GM23338 (cell line): ENCODE measurements around the gene NOD1. TPM values are rescaled to one million over a fixed set of nuclear protein-coding genes. Genes with fewer than 3 reads are reported as not detected.

Experiments
- ATAC-seq: fragments of 200-7000 bp; cut with Tn5 transposase; 3 replicates; pipeline ENCODE4 v1.9.1; 2020
- DNase-seq: peaks from one replicate; pipeline ENCODE4 v3.0.0-alpha.2; 2015; ENCODE audit warnings: low spot score
- H2AFZ ChIP-seq: fragments of 200-600 bp; sonication (generic); 2 replicates; pipeline ENCODE4 v1.8.0; 2016; ENCODE audit warnings: antibody characterized with exemption, mild to moderate bottlenecking, moderate library complexity
- H3F3A ChIP-seq: fragments of 200-600 bp; sonication (generic); replicated peaks from 2 replicates; pipeline ENCODE4 v1.8.0; 2017; ENCODE audit warnings: antibody characterized with exemption, mixed run types, low read depth
- H3K27ac ChIP-seq: fragments of 200-600 bp; sonication (generic); 2 replicates; pipeline ENCODE4 v1.6.1; 2016; ENCODE audit warnings: low read depth
- H3K27me3 ChIP-seq: fragments of 200-600 bp; sonication (generic); 2 replicates; pipeline ENCODE4 v1.8.0; 2016; ENCODE audit warnings: mild to moderate bottlenecking, mixed run types, moderate library complexity; ENCODE audit not compliant: insufficient read depth
- H3K36me3 ChIP-seq: fragments of 200-600 bp; sonication (generic); 2 replicates; pipeline ENCODE4 v1.8.0; 2016; ENCODE audit warnings: mild to moderate bottlenecking; ENCODE audit not compliant: insufficient read depth
- H3K4me1 ChIP-seq: fragments of 200-600 bp; sonication (generic); 2 replicates; pipeline ENCODE4 v1.8.0; 2016; ENCODE audit warnings: mild to moderate bottlenecking, moderate library complexity; ENCODE audit not compliant: insufficient read depth
- H3K4me2 ChIP-seq: fragments of 200-600 bp; sonication (generic); 2 replicates; pipeline ENCODE4 v1.7.1; 2017; ENCODE audit warnings: mixed run types
- H3K4me3 ChIP-seq: fragments of 200-600 bp; sonication (generic); 2 replicates; pipeline ENCODE4 v1.6.1; 2016; ENCODE audit warnings: mixed run types
- H3K79me2 ChIP-seq: fragments of 200-600 bp; sonication (generic); replicated peaks from 2 replicates; pipeline ENCODE4 v1.8.0; 2017; ENCODE audit warnings: mild to moderate bottlenecking; ENCODE audit not compliant: insufficient read depth
- H3K9me2 ChIP-seq: fragments of 200-600 bp; sonication (generic); 2 replicates; pipeline ENCODE4 v1.8.0; 2017; ENCODE audit not compliant: insufficient read depth
- H4K20me1 ChIP-seq: fragments of 200-600 bp; sonication (generic); replicated peaks from 2 replicates; pipeline ENCODE4 v1.8.0; 2017; ENCODE audit warnings: mild to moderate bottlenecking; ENCODE audit not compliant: insufficient read depth
- H3K27ac Mint-ChIP-seq: 2 replicates; pipeline ENCODE4 v1.8.0; 2020; ENCODE audit warnings: inconsistent platforms, mild to moderate bottlenecking, moderate library complexity, mixed read lengths
- H3K27me3 Mint-ChIP-seq: 3 replicates; pipeline ENCODE4 v1.8.0; 2022; ENCODE audit warnings: low read depth, mild to moderate bottlenecking, moderate library complexity, mixed read lengths, inconsistent platforms; ENCODE audit not compliant: insufficient read depth, poor library complexity
- H3K36me3 Mint-ChIP-seq: 3 replicates; pipeline ENCODE4 v1.8.0; 2021; ENCODE audit warnings: low read depth, mild to moderate bottlenecking, inconsistent platforms, moderate library complexity, mixed read lengths
- H3K4me1 Mint-ChIP-seq: 3 replicates; pipeline ENCODE4 v1.8.0; 2020; ENCODE audit warnings: mild to moderate bottlenecking, inconsistent platforms, mixed read lengths
- H3K4me3 Mint-ChIP-seq: 3 replicates; pipeline ENCODE4 v1.8.0; 2021; ENCODE audit warnings: moderate library complexity, mild to moderate bottlenecking, inconsistent platforms, mixed read lengths
- H3K9me3 Mint-ChIP-seq: 3 replicates; pipeline ENCODE4 v1.8.0; 2020; ENCODE audit warnings: moderate library complexity, mild to moderate bottlenecking, inconsistent platforms, mixed read lengths
- CREB1 ChIP-seq: fragments of 250-450 bp; sonication (Bioruptor Pico); IDR thresholded peaks from 2 replicates; pipeline ENCODE4 v1.5.0; 2020; ENCODE audit warnings: low read depth, mild to moderate bottlenecking, moderate library complexity
- CTCF ChIP-seq, 2 experiments: fragments of 200-600 bp in 1 of 2; sonication (generic) in 1 of 2; conservative IDR thresholded peaks; 2 replicates each; pipeline versions ENCODE4 v1.5.1 to v1.6.1; 2016 to 2017; ENCODE audit warnings: antibody characterized with exemption in 2 of 2, low read depth in 2 of 2, mild to moderate bottlenecking in 2 of 2, moderate library complexity in 1 of 2
- ETS1 ChIP-seq: IDR thresholded peaks from 2 replicates; pipeline ENCODE4 v1.6.1; 2016; ENCODE audit warnings: antibody characterized with exemption
- EZH2 ChIP-seq: fragments of 200-600 bp; sonication (generic); IDR thresholded peaks from one replicate; pipeline ENCODE4 v1.8.0; 2017; ENCODE audit warnings: antibody characterized with exemption, mild to moderate bottlenecking, low read depth; ENCODE audit not compliant: unreplicated experiment
- NANOG ChIP-seq: IDR thresholded peaks from 2 replicates; pipeline ENCODE4 v1.6.1; 2016; ENCODE audit warnings: antibody characterized with exemption, borderline replicate concordance
- POLR2AphosphoS5 ChIP-seq: IDR thresholded peaks from 2 replicates; pipeline ENCODE4 v1.6.1; 2016; ENCODE audit warnings: antibody characterized with exemption, low read depth
- REST ChIP-seq: IDR thresholded peaks from one replicate; pipeline ENCODE4 v1.6.1; 2018; ENCODE audit warnings: antibody characterized with exemption; ENCODE audit not compliant: unreplicated experiment
- ZNF114 ChIP-seq: fragments of 250-450 bp; sonication (Bioruptor Pico); IDR thresholded peaks from 2 replicates; pipeline ENCODE4 v1.5.0; 2020; ENCODE audit warnings: mild to moderate bottlenecking, moderate library complexity
- polyA plus RNA-seq: library from polyadenylated mRNA; unstranded; fragments of >200 nt; fragmentation: Nextera tagmentation; extraction: Ambion mirVana; gene quantifications from 2 replicates; pipeline ENCODE4 v1.2.1, GENCODE V29; 2016
- total RNA-seq: library from RNA; depleted of rRNA; stranded (reverse); fragments of >200 nt; shearing (Covaris generic); gene quantifications from 2 replicates; pipeline ENCODE4 v1.2.3, GENCODE V29; 2014

NOD1 gene
- total and polyA plus RNA-seq, 2 experiments from 2014 or later: 2.1 to 7.3 TPM

GRCh38 chr7:30448461-30449189 lies 30.0 kb downstream of the NOD1 start:
- H3K27me3 ChIP-seq: no peaks in the 10 kb centered on the region
- no peaks in the 10 kb centered on the region for H3F3A ChIP-seq
- H3K4me1 ChIP-seq: peaks cover 11% of the 10 kb centered on the region
- no peaks in the 10 kb centered on the region for H4K20me1 ChIP-seq
- no peaks in the 10 kb centered on the region for H3K79me2 ChIP-seq
- no peak overlapping the region for H2AFZ ChIP-seq
- DNase-seq (no peak), ATAC-seq (no peak)
- no peaks in the 10 kb centered on the region for H3K36me3 ChIP-seq
- H3K4me1 Mint-ChIP-seq: peaks cover 28% of the 10 kb centered on the region
- H3K9me3 Mint-ChIP-seq: no peaks in the 10 kb centered on the region
- no peaks in the 10 kb centered on the region for H3K9me2 ChIP-seq
- H3K4me3 Mint-ChIP-seq: no peak overlapping the region
- H3K27me3 Mint-ChIP-seq: peaks cover 4% of the 10 kb centered on the region
- H3K4me3 ChIP-seq: no peak overlapping the region
- H3K4me2 ChIP-seq: no peak overlapping the region
- peaks cover 12% of the 10 kb centered on the region; the same call in 2 of the 3 replicates for H3K36me3 Mint-ChIP-seq
- no peak overlapping the region for H3K27ac Mint-ChIP-seq
- no peak for TF ChIP-seq EZH2
- TF ChIP-seq POLR2AphosphoS5: no peak
- TF ChIP-seq NANOG: no peak
- no peak for TF ChIP-seq CTCF (conservative IDR thresholded peaks at IDR 0.05; ENCODE audit: low read depth in 2 of 2)
- no peak overlapping the region for H3K27ac ChIP-seq

GRCh38 chr7:30447466-30447865 lies 31.1 kb downstream of the NOD1 start:
- DNase-seq (no peak), ATAC-seq (no peak)
- H3K27me3 Mint-ChIP-seq: peaks cover 3% of the 10 kb centered on the region
- Histone ChIP-seq H3K27me3 (no peaks in the 10 kb centered on the region), H3K79me2 (no peaks in the 10 kb centered on the region), H3K27ac (no peak overlapping the region), H3K36me3 (no peaks in the 10 kb centered on the region), H3K4me3 (no peak overlapping the region), H3K4me1 (peaks cover 11% of the 10 kb centered on the region), H2AFZ (no peak overlapping the region), H3K4me2 (no peak overlapping the region), H4K20me1 (no peaks in the 10 kb centered on the region), H3F3A (no peaks in the 10 kb centered on the region), H3K9me2 (no peaks in the 10 kb centered on the region)
- H3K27ac Mint-ChIP-seq: no peak overlapping the region
- no peak overlapping the region for H3K4me3 Mint-ChIP-seq
- peaks cover 12% of the 10 kb centered on the region; the same call in 2 of the 3 replicates for H3K36me3 Mint-ChIP-seq
- TF ChIP-seq CREB1 (CRISPR knock-in tag): no peak
- TF ChIP-seq ETS1: no peak
- TF ChIP-seq ZNF114: no peak
- no peaks in the 10 kb centered on the region for H3K9me3 Mint-ChIP-seq
- H3K4me1 Mint-ChIP-seq: peaks cover 25% of the 10 kb centered on the region

GRCh38 chr7:30446266-30446665 lies 32.3 kb downstream of the NOD1 start:
- Histone ChIP-seq H3K4me1 (peaks cover 11% of the 10 kb centered on the region), H3F3A (no peaks in the 10 kb centered on the region), H3K4me3 (no peak overlapping the region), H3K4me2 (no peak overlapping the region), H2AFZ (no peak overlapping the region), H3K79me2 (no peaks in the 10 kb centered on the region), H4K20me1 (no peaks in the 10 kb centered on the region), H3K9me2 (no peaks in the 10 kb centered on the region), H3K27me3 (no peaks in the 10 kb centered on the region), H3K27ac (no peak overlapping the region), H3K36me3 (no peaks in the 10 kb centered on the region)
- TF ChIP-seq REST: no peak
- ATAC-seq (no peak), DNase-seq (no peak)
- H3K4me3 Mint-ChIP-seq: no peak overlapping the region
- H3K27me3 Mint-ChIP-seq: no peaks in the 10 kb centered on the region
- H3K36me3 Mint-ChIP-seq: peaks cover 12% of the 10 kb centered on the region; the same call in 2 of the 3 replicates
- no peak overlapping the region for H3K27ac Mint-ChIP-seq
- no peaks in the 10 kb centered on the region for H3K9me3 Mint-ChIP-seq
- H3K4me1 Mint-ChIP-seq: peaks cover 19% of the 10 kb centered on the region
